ENCODE data around the gene CDC42EP4. TPM values are rescaled to one million over a fixed set of nuclear protein-coding genes. Genes with fewer than 3 reads are reported as not detected.

The CDC42EP4 gene
- total and polyA plus RNA-seq, 2 experiments from 2014 or later, result 4.4 to 19.9 TPM

- Mint-ChIP-seq H3K9me3 (no peaks in the 10 kb centered on the region), H3K27ac (no peak overlapping the region), H3K36me3 (ENCODE audit: low read depth) (0 out of 3 replicates have a peak, but pooled peaks cover 2% of the 10 kb centered on the region), H3K4me1 (peaks cover 24% of the 10 kb centered on the region), H3K27me3 (ENCODE audit: insufficient read depth, low read depth, poor library complexity) (peaks cover 9% of the 10 kb centered on the region), H3K4me3 (no peak overlapping the region)
- Histone ChIP-seq H3K4me1 (ENCODE audit: insufficient read depth) (peaks cover 20% of the 10 kb centered on the region), H3K4me2 (peak overlapping the region; percentile 57; the same call in 1 of the 2 replicates), H2AFZ (no peak overlapping the region), H3F3A (replicated peaks; ENCODE audit: low read depth) (no peaks in the 10 kb centered on the region), H3K27me3 (ENCODE audit: insufficient read depth) (no peaks in the 10 kb centered on the region), H4K20me1 (replicated peaks; ENCODE audit: insufficient read depth) (no peaks in the 10 kb centered on the region), H3K79me2 (replicated peaks; ENCODE audit: insufficient read depth) (peaks cover 64% of the 10 kb centered on the region), H3K9me2 (ENCODE audit: insufficient read depth) (no peaks in the 10 kb centered on the region), H3K36me3 (ENCODE audit: insufficient read depth) (no peaks in the 10 kb centered on the region), H3K27ac (ENCODE audit: low read depth) (no peak overlapping the region), H3K4me3 (no peak overlapping the region)
- ATAC-seq (no peak), DNase-seq (ENCODE audit: low spot score) (no peak)
- no peak for TF ChIP-seq EZH2 (IDR thresholded peaks at IDR 0.05; ENCODE audit: low read depth, unreplicated experiment)
- TF ChIP-seq CTCF (conservative IDR thresholded peaks at IDR 0.05; ENCODE audit: low read depth in 2 of 2), result no peak
- no peak for TF ChIP-seq ZNF462 (CRISPR knock-in tag; IDR thresholded peaks at IDR 0.05)
Observed at GRCh38 chr17:73304438-73304837, 7.4 kb downstream of the CDC42EP4 start.

GRCh38 chr17:73302189-73302588, 9.6 kb downstream of the CDC42EP4 start:
- Mint-ChIP-seq H3K36me3 (ENCODE audit: low read depth) (no peaks in the 10 kb centered on the region), H3K27me3 (ENCODE audit: insufficient read depth, low read depth, poor library complexity) (peaks cover 8% of the 10 kb centered on the region), H3K4me3 (no peak overlapping the region), H3K9me3 (no peaks in the 10 kb centered on the region), H3K27ac (no peak overlapping the region), H3K4me1 (peaks cover 18% of the 10 kb centered on the region)
- no peak overlapping the region for H3K4me2 ChIP-seq
- no peaks in the 10 kb centered on the region for H3K36me3 ChIP-seq (ENCODE audit: insufficient read depth)
- DNase-seq (ENCODE audit: low spot score) (no peak), ATAC-seq (no peak)
- peaks cover 53% of the 10 kb centered on the region for H3K79me2 ChIP-seq (replicated peaks; ENCODE audit: insufficient read depth)
- H3K4me3 ChIP-seq, result no peak overlapping the region
- H4K20me1 ChIP-seq (replicated peaks; ENCODE audit: insufficient read depth), result no peaks in the 10 kb centered on the region
- H3K27me3 ChIP-seq (ENCODE audit: insufficient read depth), result no peaks in the 10 kb centered on the region
- H3K4me1 ChIP-seq (ENCODE audit: insufficient read depth), result peaks cover 16% of the 10 kb centered on the region
- H3K27ac ChIP-seq (ENCODE audit: low read depth), result no peak overlapping the region
- H3K9me2 ChIP-seq (ENCODE audit: insufficient read depth), result no peaks in the 10 kb centered on the region
- H2AFZ ChIP-seq, result no peak overlapping the region
- H3F3A ChIP-seq (replicated peaks; ENCODE audit: low read depth), result no peaks in the 10 kb centered on the region
- no peak for TF ChIP-seq ETS1 (IDR thresholded peaks at IDR 0.05)
- TF ChIP-seq CTCF (conservative IDR thresholded peaks at IDR 0.05; ENCODE audit: low read depth in 2 of 2), result no peak
- no peak for TF ChIP-seq REST (IDR thresholded peaks at IDR 0.05; ENCODE audit: unreplicated experiment)
- no peak for TF ChIP-seq STAT1 (IDR thresholded peaks at IDR 0.05; ENCODE audit: unreplicated experiment)
